Measurements from ENCODE around the gene STMN3.
"Not testable (repeated sequence)": the region's sequence is repeated elsewhere in the genome, so short reads cannot be mapped to it uniquely, and the experiment has no call there.

Gene STMN3

GRCh38 chr20:63661959-63662812 lies 9.0 kb upstream of the STMN3 start:
- Histone ChIP-seq H3K36me3 (ENCODE audit: low read length) (no peaks in the 10 kb centered on the region), H3K4me2 (ENCODE audit: low read depth, low read length, poor library complexity, severe bottlenecking) (no peak overlapping the region), H3K9ac (ENCODE audit: low read length) (no peak overlapping the region), H3K79me2 (ENCODE audit: insufficient read depth, low read length) (peaks cover 13% of the 10 kb centered on the region), H3F3A (ENCODE audit: insufficient read depth) (no peaks in the 10 kb centered on the region), H3K27me3 (ENCODE audit: low read length) (no peaks in the 10 kb centered on the region), H3K27ac (ENCODE audit: low read depth, low read length) (no peak overlapping the region), H4K20me1 (ENCODE audit: low read depth, low read length) (no peaks in the 10 kb centered on the region), H3K9me3 (ENCODE audit: insufficient read depth, low read length) (no peaks in the 10 kb centered on the region), H2AFZ (ENCODE audit: low read depth, low read length, severe bottlenecking) (no peak overlapping the region), H3K9me2 (replicated peaks; ENCODE audit: insufficient read depth, low read length) (no peaks in the 10 kb centered on the region), H3K4me3 (ENCODE audit: insufficient read depth, low read length, poor library complexity, severe bottlenecking) (no peak overlapping the region)
- TF ChIP-seq CTCF (IDR thresholded peaks at IDR 0.05; ENCODE audit: insufficient read depth, low read length, poor library complexity, severe bottlenecking), result no peak
- no peak for TF ChIP-seq EZH2phosphoT487 (conservative IDR thresholded peaks at IDR 0.05; ENCODE audit: low read length)

- Histone ChIP-seq H3K27me3 (ENCODE audit: low read length) (no peaks in the 10 kb centered on the region), H3K9ac (ENCODE audit: low read length) (no peak overlapping the region), H2AFZ (ENCODE audit: low read depth, low read length, severe bottlenecking) (no peak overlapping the region), H3K9me2 (replicated peaks; ENCODE audit: insufficient read depth, low read length) (no peaks in the 10 kb centered on the region), H3K4me3 (ENCODE audit: insufficient read depth, low read length, poor library complexity, severe bottlenecking) (no peak overlapping the region), H3F3A (ENCODE audit: insufficient read depth) (no peaks in the 10 kb centered on the region), H3K79me2 (ENCODE audit: insufficient read depth, low read length) (peaks cover 13% of the 10 kb centered on the region), H4K20me1 (ENCODE audit: low read depth, low read length) (no peaks in the 10 kb centered on the region), H3K4me2 (ENCODE audit: low read depth, low read length, poor library complexity, severe bottlenecking) (no peak overlapping the region), H3K27ac (ENCODE audit: low read depth, low read length) (no peak overlapping the region), H3K9me3 (ENCODE audit: insufficient read depth, low read length) (no peaks in the 10 kb centered on the region), H3K36me3 (ENCODE audit: low read length) (no peaks in the 10 kb centered on the region)
- TF ChIP-seq CTCF (IDR thresholded peaks at IDR 0.05; ENCODE audit: insufficient read depth, low read length, poor library complexity, severe bottlenecking), result no peak
- no peak for TF ChIP-seq EZH2phosphoT487 (conservative IDR thresholded peaks at IDR 0.05; ENCODE audit: low read length)
These were observed 7.9 kb upstream of the STMN3 start for GRCh38 chr20:63661108-63661507.

GRCh38 chr20:63660622-63661021 lies 7.4 kb upstream of the STMN3 start:
- TF ChIP-seq CTCF (IDR thresholded peaks at IDR 0.05; ENCODE audit: insufficient read depth, low read length, poor library complexity, severe bottlenecking) (no peak), EZH2phosphoT487 (conservative IDR thresholded peaks at IDR 0.05; ENCODE audit: low read length) (no peak)
- no peaks in the 10 kb centered on the region for H4K20me1 ChIP-seq (ENCODE audit: low read depth, low read length)
- no peaks in the 10 kb centered on the region for H3K9me3 ChIP-seq (ENCODE audit: insufficient read depth, low read length)
- H3K27me3 ChIP-seq (ENCODE audit: low read length), result no peaks in the 10 kb centered on the region
- peaks cover 13% of the 10 kb centered on the region for H3K79me2 ChIP-seq (ENCODE audit: insufficient read depth, low read length)
- no peaks in the 10 kb centered on the region for H3K9me2 ChIP-seq (replicated peaks; ENCODE audit: insufficient read depth, low read length)
- H3K4me2 ChIP-seq (ENCODE audit: low read depth, low read length, poor library complexity, severe bottlenecking), result no peak overlapping the region
- no peak overlapping the region for H2AFZ ChIP-seq (ENCODE audit: low read depth, low read length, severe bottlenecking)
- no peaks in the 10 kb centered on the region for H3K36me3 ChIP-seq (ENCODE audit: low read length)
- no peaks in the 10 kb centered on the region for H3F3A ChIP-seq (ENCODE audit: insufficient read depth)
- H3K9ac ChIP-seq (ENCODE audit: low read length), result no peak overlapping the region
- no peak overlapping the region for H3K27ac ChIP-seq (ENCODE audit: low read depth, low read length)
- no peak overlapping the region for H3K4me3 ChIP-seq (ENCODE audit: insufficient read depth, low read length, poor library complexity, severe bottlenecking)

- H3K4me3 ChIP-seq (ENCODE audit: insufficient read depth, low read length, poor library complexity, severe bottlenecking); H3K27me3 ChIP-seq (ENCODE audit: low read length); H2AFZ ChIP-seq (ENCODE audit: low read depth, low read length, severe bottlenecking); H4K20me1 ChIP-seq (ENCODE audit: low read depth, low read length); H3K36me3 ChIP-seq (ENCODE audit: low read length); H3K9ac ChIP-seq (ENCODE audit: low read length); H3K9me2 ChIP-seq (replicated peaks; ENCODE audit: insufficient read depth, low read length); H3K9me3 ChIP-seq (ENCODE audit: insufficient read depth, low read length); H3K27ac ChIP-seq (ENCODE audit: low read depth, low read length); H3K4me2 ChIP-seq (ENCODE audit: low read depth, low read length, poor library complexity, severe bottlenecking); H3F3A ChIP-seq (ENCODE audit: insufficient read depth): not testable (repeated sequence)
- peaks cover 13% of the 10 kb centered on the region for H3K79me2 ChIP-seq (ENCODE audit: insufficient read depth, low read length)
These were observed 7.0 kb upstream of the STMN3 start for GRCh38 chr20:63660174-63660573.
